Transverse colon (tissue), 4 donors: Measurements from ENCODE around the gene CHRNA5.

ENCODE experiments used
- POLR2A ChIP-seq: fragments of 450-650 bp; IDR thresholded peaks from one replicate; pipeline ENCODE4 v1.6.1; 2016; ENCODE audit warnings: antibody characterized with exemption, mild to moderate bottlenecking, moderate library complexity
- POLR2AphosphoS5 ChIP-seq, 3 donors: sonication (generic); formaldehyde crosslinking; IDR thresholded peaks; one replicate each; pipeline ENCODE4 v1.6.1; 2016; ENCODE audit warnings: antibody characterized with exemption in 3 of 3
- TF ChIP-seq, protein P1 (sequence below), 5 experiments: fragments of 200-600 bp in 3 of 5; fragments of 450-650 bp in 2 of 5; sonication (generic) in 3 of 5; IDR thresholded peaks; 1 replicate in 2 of 5; 2 replicates in 3 of 5; pipeline ENCODE4 v1.5.1; 2016 to 2017; ENCODE audit warnings: antibody characterized with exemption in 5 of 5, inconsistent platforms in 3 of 5, mild to moderate bottlenecking in 2 of 5, moderate library complexity in 1 of 5

DNA sequence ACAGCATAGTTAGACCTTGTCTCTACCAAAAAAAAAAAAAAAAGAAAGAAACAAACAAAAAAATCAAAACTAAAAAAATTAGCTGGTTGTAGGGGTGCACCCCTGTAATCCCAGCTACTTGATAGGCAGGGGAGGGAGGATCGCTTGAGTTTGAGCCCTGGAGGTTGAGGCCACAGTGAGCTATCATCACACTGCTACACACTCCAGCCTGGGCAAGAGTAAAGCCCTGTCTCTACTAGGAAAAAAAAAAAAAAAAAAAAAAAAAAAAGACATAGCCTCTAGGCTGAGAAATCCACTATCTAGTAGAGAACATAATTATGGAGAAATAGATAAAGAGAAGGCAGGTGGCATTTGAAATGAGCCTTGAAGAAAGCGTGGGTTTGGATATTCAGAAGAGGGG, 2.2 kb upstream of the CHRNA5 start:
- TF ChIP-seq POLR2A (no peak), POLR2AphosphoS5 (IDR thresholded peaks at IDR 0.05) (no peak)
- TF ChIP-seq, protein P1, sequence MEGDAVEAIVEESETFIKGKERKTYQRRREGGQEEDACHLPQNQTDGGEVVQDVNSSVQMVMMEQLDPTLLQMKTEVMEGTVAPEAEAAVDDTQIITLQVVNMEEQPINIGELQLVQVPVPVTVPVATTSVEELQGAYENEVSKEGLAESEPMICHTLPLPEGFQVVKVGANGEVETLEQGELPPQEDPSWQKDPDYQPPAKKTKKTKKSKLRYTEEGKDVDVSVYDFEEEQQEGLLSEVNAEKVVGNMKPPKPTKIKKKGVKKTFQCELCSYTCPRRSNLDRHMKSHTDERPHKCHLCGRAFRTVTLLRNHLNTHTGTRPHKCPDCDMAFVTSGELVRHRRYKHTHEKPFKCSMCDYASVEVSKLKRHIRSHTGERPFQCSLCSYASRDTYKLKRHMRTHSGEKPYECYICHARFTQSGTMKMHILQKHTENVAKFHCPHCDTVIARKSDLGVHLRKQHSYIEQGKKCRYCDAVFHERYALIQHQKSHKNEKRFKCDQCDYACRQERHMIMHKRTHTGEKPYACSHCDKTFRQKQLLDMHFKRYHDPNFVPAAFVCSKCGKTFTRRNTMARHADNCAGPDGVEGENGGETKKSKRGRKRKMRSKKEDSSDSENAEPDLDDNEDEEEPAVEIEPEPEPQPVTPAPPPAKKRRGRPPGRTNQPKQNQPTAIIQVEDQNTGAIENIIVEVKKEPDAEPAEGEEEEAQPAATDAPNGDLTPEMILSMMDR (IDR thresholded peaks at IDR 0.05): no peak
